GM12865 (cell line): ENCODE measurements around the gene NRP1.

Source experiments
- DNase-seq: peaks from one replicate; pipeline ENCODE4 v3.0.0; 2010; ENCODE audit warnings: low read depth
- H3K4me3 ChIP-seq: 2 replicates; pipeline ENCODE4 v1.5.1; 2011; ENCODE audit warnings: mild to moderate bottlenecking, low read depth, low read length, control low read depth
- TF ChIP-seq, protein P1 (sequence below): IDR thresholded peaks from 2 replicates; pipeline ENCODE4 v1.5.1; 2011; ENCODE audit warnings: low read length, control low read depth, low read depth, inconsistent platforms; ENCODE audit not compliant: insufficient read depth; ENCODE audit errors: missing control alignments

Gene NRP1

GRCh38 chr10:33189363-33189762 is 145.1 kb downstream of the NRP1 start:
- no peak for DNase-seq
- TF ChIP-seq, protein P1, sequence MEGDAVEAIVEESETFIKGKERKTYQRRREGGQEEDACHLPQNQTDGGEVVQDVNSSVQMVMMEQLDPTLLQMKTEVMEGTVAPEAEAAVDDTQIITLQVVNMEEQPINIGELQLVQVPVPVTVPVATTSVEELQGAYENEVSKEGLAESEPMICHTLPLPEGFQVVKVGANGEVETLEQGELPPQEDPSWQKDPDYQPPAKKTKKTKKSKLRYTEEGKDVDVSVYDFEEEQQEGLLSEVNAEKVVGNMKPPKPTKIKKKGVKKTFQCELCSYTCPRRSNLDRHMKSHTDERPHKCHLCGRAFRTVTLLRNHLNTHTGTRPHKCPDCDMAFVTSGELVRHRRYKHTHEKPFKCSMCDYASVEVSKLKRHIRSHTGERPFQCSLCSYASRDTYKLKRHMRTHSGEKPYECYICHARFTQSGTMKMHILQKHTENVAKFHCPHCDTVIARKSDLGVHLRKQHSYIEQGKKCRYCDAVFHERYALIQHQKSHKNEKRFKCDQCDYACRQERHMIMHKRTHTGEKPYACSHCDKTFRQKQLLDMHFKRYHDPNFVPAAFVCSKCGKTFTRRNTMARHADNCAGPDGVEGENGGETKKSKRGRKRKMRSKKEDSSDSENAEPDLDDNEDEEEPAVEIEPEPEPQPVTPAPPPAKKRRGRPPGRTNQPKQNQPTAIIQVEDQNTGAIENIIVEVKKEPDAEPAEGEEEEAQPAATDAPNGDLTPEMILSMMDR, result no peak
- H3K4me3 ChIP-seq, result no peak overlapping the region

DNA sequence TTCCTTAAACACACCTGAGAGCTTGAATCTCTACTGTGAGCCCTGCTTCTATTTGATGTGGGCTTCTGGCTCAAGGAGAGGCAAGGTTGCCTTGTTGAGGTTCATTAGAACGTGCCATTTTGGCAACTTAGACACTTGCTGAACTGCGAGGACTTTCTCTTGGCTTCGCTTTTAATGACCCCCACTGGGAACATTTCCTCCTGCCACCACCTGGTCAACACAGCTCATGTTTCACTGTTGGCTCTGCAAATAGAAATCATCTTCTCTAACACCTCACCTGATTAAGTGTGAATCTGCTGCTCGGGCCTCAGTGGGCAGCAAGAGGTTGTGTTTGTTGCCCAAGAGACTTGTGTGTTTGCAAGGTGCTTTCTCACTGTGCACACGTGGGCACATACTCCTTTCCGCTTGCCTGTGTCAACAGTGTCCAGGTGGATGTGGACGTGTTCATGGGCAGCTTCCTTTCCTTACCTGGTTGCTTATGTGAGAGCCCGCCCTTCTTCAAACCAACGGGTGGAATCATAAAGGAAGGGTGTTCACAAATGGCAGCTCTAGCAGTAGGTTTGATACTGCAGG is 147.0 kb downstream of the NRP1 start:
- TF ChIP-seq, protein P1, result no peak

GRCh38 chr10:33186150-33186549 is 148.3 kb downstream of the NRP1 start:
- no peak for DNase-seq
- no peak overlapping the region for H3K4me3 ChIP-seq
- TF ChIP-seq, protein P1, result no peak

More for the DNA sequence above, 147.0 kb downstream of the NRP1 start:
- no peak overlapping the region for H3K4me3 ChIP-seq
- no peak for DNase-seq

- DNase-seq, result no peak
- no peak overlapping the region for H3K4me3 ChIP-seq
- TF ChIP-seq, protein P1, result no peak
Measured at GRCh38 chr10:33183655-33184054, 150.8 kb downstream of the NRP1 start.

- TF ChIP-seq, protein P1, result no peak
- no peak overlapping the region for H3K4me3 ChIP-seq
Measured at GRCh38 chr10:33180921-33181320, 153.5 kb downstream of the NRP1 start.

DNA sequence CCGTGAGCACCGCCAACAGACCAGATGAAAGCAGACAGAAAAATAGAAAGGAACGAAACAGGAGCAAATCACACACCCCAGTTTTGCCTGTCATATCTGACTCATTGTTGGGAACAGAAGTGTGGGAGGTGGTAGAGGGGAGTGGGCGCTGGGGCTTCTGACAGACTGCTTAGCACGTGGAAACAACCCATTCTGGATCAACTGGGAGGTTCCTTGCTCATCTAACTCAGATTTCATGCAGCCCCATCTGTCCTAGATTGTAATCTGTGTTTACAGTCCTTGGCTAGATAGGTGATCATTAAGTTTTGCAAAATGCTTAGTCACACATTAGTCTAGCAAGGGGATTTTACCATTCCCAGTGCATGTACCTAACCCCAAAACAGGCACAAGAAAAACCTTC is 154.1 kb downstream of the NRP1 start:
- H3K4me3 ChIP-seq, result no peak overlapping the region
- TF ChIP-seq, protein P1, result no peak
- DNase-seq, result no peak

More at GRCh38 chr10:33180921-33181320, 153.5 kb downstream of the NRP1 start:
- no peak for DNase-seq

DNA sequence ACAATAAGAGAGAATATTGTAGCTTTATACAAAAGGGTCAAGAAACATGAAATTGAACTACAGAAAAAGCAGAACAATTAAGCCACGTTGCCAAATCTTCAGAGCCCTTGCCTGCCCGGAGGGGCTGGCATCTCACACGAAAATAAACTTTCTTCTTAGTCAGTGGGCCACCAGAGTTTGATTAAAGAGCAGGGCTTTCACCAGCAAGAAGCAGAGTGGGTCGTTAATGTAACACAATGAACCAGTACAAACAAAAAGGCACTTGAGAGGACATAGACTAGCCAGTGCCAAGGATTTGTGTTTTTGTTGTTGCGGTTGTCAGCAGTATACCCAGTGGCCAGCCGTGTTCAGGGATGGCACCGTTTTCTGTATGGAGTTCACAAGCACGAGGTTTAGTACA is 155.4 kb downstream of the NRP1 start:
- DNase-seq, result no peak
- TF ChIP-seq, protein P1, result no peak
- no peak overlapping the region for H3K4me3 ChIP-seq
